GM23338 (cell line): ENCODE data around the gene RRP9. TPM values are rescaled to one million over a fixed set of nuclear protein-coding genes. Genes with fewer than 3 reads are reported as not detected.

ENCODE experiments used
- ATAC-seq: fragments of 200-7000 bp; cut with Tn5 transposase; 3 replicates; pipeline ENCODE4 v1.9.1; 2020
- DNase-seq: peaks from one replicate; pipeline ENCODE4 v3.0.0-alpha.2; 2015; ENCODE audit warnings: low spot score
- H2AFZ ChIP-seq: fragments of 200-600 bp; sonication (generic); 2 replicates; pipeline ENCODE4 v1.8.0; 2016; ENCODE audit warnings: antibody characterized with exemption, mild to moderate bottlenecking, moderate library complexity
- H3F3A ChIP-seq: fragments of 200-600 bp; sonication (generic); replicated peaks from 2 replicates; pipeline ENCODE4 v1.8.0; 2017; ENCODE audit warnings: antibody characterized with exemption, mixed run types, low read depth
- H3K27ac ChIP-seq: fragments of 200-600 bp; sonication (generic); 2 replicates; pipeline ENCODE4 v1.6.1; 2016; ENCODE audit warnings: low read depth
- H3K27me3 ChIP-seq: fragments of 200-600 bp; sonication (generic); 2 replicates; pipeline ENCODE4 v1.8.0; 2016; ENCODE audit warnings: mild to moderate bottlenecking, mixed run types, moderate library complexity; ENCODE audit not compliant: insufficient read depth
- H3K36me3 ChIP-seq: fragments of 200-600 bp; sonication (generic); 2 replicates; pipeline ENCODE4 v1.8.0; 2016; ENCODE audit warnings: mild to moderate bottlenecking; ENCODE audit not compliant: insufficient read depth
- H3K4me1 ChIP-seq: fragments of 200-600 bp; sonication (generic); 2 replicates; pipeline ENCODE4 v1.8.0; 2016; ENCODE audit warnings: mild to moderate bottlenecking, moderate library complexity; ENCODE audit not compliant: insufficient read depth
- H3K4me2 ChIP-seq: fragments of 200-600 bp; sonication (generic); 2 replicates; pipeline ENCODE4 v1.7.1; 2017; ENCODE audit warnings: mixed run types
- H3K4me3 ChIP-seq: fragments of 200-600 bp; sonication (generic); 2 replicates; pipeline ENCODE4 v1.6.1; 2016; ENCODE audit warnings: mixed run types
- H3K79me2 ChIP-seq: fragments of 200-600 bp; sonication (generic); replicated peaks from 2 replicates; pipeline ENCODE4 v1.8.0; 2017; ENCODE audit warnings: mild to moderate bottlenecking; ENCODE audit not compliant: insufficient read depth
- H3K9me2 ChIP-seq: fragments of 200-600 bp; sonication (generic); 2 replicates; pipeline ENCODE4 v1.8.0; 2017; ENCODE audit not compliant: insufficient read depth
- H4K20me1 ChIP-seq: fragments of 200-600 bp; sonication (generic); replicated peaks from 2 replicates; pipeline ENCODE4 v1.8.0; 2017; ENCODE audit warnings: mild to moderate bottlenecking; ENCODE audit not compliant: insufficient read depth
- H3K27ac Mint-ChIP-seq: 2 replicates; pipeline ENCODE4 v1.8.0; 2020; ENCODE audit warnings: inconsistent platforms, mild to moderate bottlenecking, moderate library complexity, mixed read lengths
- H3K27me3 Mint-ChIP-seq: 3 replicates; pipeline ENCODE4 v1.8.0; 2022; ENCODE audit warnings: low read depth, mild to moderate bottlenecking, moderate library complexity, mixed read lengths, inconsistent platforms; ENCODE audit not compliant: insufficient read depth, poor library complexity
- H3K36me3 Mint-ChIP-seq: 3 replicates; pipeline ENCODE4 v1.8.0; 2021; ENCODE audit warnings: low read depth, mild to moderate bottlenecking, inconsistent platforms, moderate library complexity, mixed read lengths
- H3K4me1 Mint-ChIP-seq: 3 replicates; pipeline ENCODE4 v1.8.0; 2020; ENCODE audit warnings: mild to moderate bottlenecking, inconsistent platforms, mixed read lengths
- H3K4me3 Mint-ChIP-seq: 3 replicates; pipeline ENCODE4 v1.8.0; 2021; ENCODE audit warnings: moderate library complexity, mild to moderate bottlenecking, inconsistent platforms, mixed read lengths
- H3K9me3 Mint-ChIP-seq: 3 replicates; pipeline ENCODE4 v1.8.0; 2020; ENCODE audit warnings: moderate library complexity, mild to moderate bottlenecking, inconsistent platforms, mixed read lengths
- CREB1 ChIP-seq: fragments of 250-450 bp; sonication (Bioruptor Pico); IDR thresholded peaks from 2 replicates; pipeline ENCODE4 v1.5.0; 2020; ENCODE audit warnings: low read depth, mild to moderate bottlenecking, moderate library complexity
- CTCF ChIP-seq, 2 experiments: fragments of 200-600 bp in 1 of 2; sonication (generic) in 1 of 2; conservative IDR thresholded peaks; 2 replicates each; pipeline versions ENCODE4 v1.5.1 to v1.6.1; 2016 to 2017; ENCODE audit warnings: antibody characterized with exemption in 2 of 2, low read depth in 2 of 2, mild to moderate bottlenecking in 2 of 2, moderate library complexity in 1 of 2
- EZH2 ChIP-seq: fragments of 200-600 bp; sonication (generic); IDR thresholded peaks from one replicate; pipeline ENCODE4 v1.8.0; 2017; ENCODE audit warnings: antibody characterized with exemption, mild to moderate bottlenecking, low read depth; ENCODE audit not compliant: unreplicated experiment
- EZH2phosphoT487 ChIP-seq: fragments of 200-600 bp; sonication (generic); IDR thresholded peaks from one replicate; pipeline ENCODE4 v1.8.1; 2018; ENCODE audit warnings: antibody characterized with exemption; ENCODE audit not compliant: unreplicated experiment
- JUNB ChIP-seq: IDR thresholded peaks from one replicate; pipeline ENCODE4 v1.6.1; 2016; ENCODE audit warnings: antibody characterized with exemption; ENCODE audit not compliant: unreplicated experiment
- NANOG ChIP-seq: IDR thresholded peaks from 2 replicates; pipeline ENCODE4 v1.6.1; 2016; ENCODE audit warnings: antibody characterized with exemption, borderline replicate concordance
- POLR2AphosphoS5 ChIP-seq: IDR thresholded peaks from 2 replicates; pipeline ENCODE4 v1.6.1; 2016; ENCODE audit warnings: antibody characterized with exemption, low read depth
- STAT1 ChIP-seq: IDR thresholded peaks from one replicate; pipeline ENCODE4 v1.6.1; 2016; ENCODE audit warnings: antibody characterized with exemption; ENCODE audit not compliant: unreplicated experiment
- ZNF114 ChIP-seq: fragments of 250-450 bp; sonication (Bioruptor Pico); IDR thresholded peaks from 2 replicates; pipeline ENCODE4 v1.5.0; 2020; ENCODE audit warnings: mild to moderate bottlenecking, moderate library complexity
- ZNF331 ChIP-seq: fragments of 250-450 bp; sonication (Bioruptor Pico); IDR thresholded peaks from 2 replicates; pipeline ENCODE4 v1.5.0; 2020; ENCODE audit warnings: low read depth, mild to moderate bottlenecking, moderate library complexity
- ZNF462 ChIP-seq: fragments of 250-450 bp; sonication (Bioruptor Pico); IDR thresholded peaks from 2 replicates; pipeline ENCODE4 v1.5.0; 2020; ENCODE audit warnings: mild to moderate bottlenecking, moderate library complexity
- polyA plus RNA-seq: library from polyadenylated mRNA; unstranded; fragments of >200 nt; fragmentation: Nextera tagmentation; extraction: Ambion mirVana; gene quantifications from 2 replicates; pipeline ENCODE4 v1.2.1, GENCODE V29; 2016
- total RNA-seq: library from RNA; depleted of rRNA; stranded (reverse); fragments of >200 nt; shearing (Covaris generic); gene quantifications from 2 replicates; pipeline ENCODE4 v1.2.3, GENCODE V29; 2014
- TF ChIP-seq, protein P1 (sequence below): IDR thresholded peaks from 2 replicates; pipeline ENCODE4 v1.6.1; 2016; ENCODE audit warnings: antibody characterized with exemption
- TF ChIP-seq, protein P2 (sequence below): IDR thresholded peaks from one replicate; pipeline ENCODE4 v1.6.1; 2018; ENCODE audit warnings: antibody characterized with exemption; ENCODE audit not compliant: unreplicated experiment

Gene RRP9
- total and polyA plus RNA-seq, 2 experiments from 2014 or later: 62.4 to 68.1 TPM

- no peak overlapping the region for H3K27ac Mint-ChIP-seq
- peaks cover 29% of the 10 kb centered on the region for H3K27me3 ChIP-seq
Observed at GRCh38 chr3:51949121-51949520, 7.4 kb upstream of the RRP9 start.

More at GRCh38 chr3:51949121-51949520, 7.4 kb upstream of the RRP9 start:
- Mint-ChIP-seq H3K36me3 (0 out of 3 replicates have a peak, but pooled peaks cover 2% of the 10 kb centered on the region), H3K9me3 (no peaks in the 10 kb centered on the region), H3K4me1 (peaks cover 2% of the 10 kb centered on the region; the same call in 2 of the 3 replicates), H3K27me3 (peaks cover 26% of the 10 kb centered on the region), H3K4me3 (no peak overlapping the region; the same call in 2 of the 3 replicates)
- H3K27ac ChIP-seq: no peak overlapping the region
- H3K4me1 ChIP-seq: no peaks in the 10 kb centered on the region
- no peaks in the 10 kb centered on the region for H3K36me3 ChIP-seq
- no peaks in the 10 kb centered on the region for H4K20me1 ChIP-seq
- no peaks in the 10 kb centered on the region for H3K79me2 ChIP-seq
- ATAC-seq (no peak), DNase-seq (no peak)
- no peak overlapping the region for H3K4me3 ChIP-seq
- TF ChIP-seq, protein P1, sequence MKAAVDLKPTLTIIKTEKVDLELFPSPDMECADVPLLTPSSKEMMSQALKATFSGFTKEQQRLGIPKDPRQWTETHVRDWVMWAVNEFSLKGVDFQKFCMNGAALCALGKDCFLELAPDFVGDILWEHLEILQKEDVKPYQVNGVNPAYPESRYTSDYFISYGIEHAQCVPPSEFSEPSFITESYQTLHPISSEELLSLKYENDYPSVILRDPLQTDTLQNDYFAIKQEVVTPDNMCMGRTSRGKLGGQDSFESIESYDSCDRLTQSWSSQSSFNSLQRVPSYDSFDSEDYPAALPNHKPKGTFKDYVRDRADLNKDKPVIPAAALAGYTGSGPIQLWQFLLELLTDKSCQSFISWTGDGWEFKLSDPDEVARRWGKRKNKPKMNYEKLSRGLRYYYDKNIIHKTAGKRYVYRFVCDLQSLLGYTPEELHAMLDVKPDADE: no peak
- TF ChIP-seq ZNF114 (no peak), STAT1 (no peak), JUNB (no peak), CREB1 (no peak), ZNF462 (CRISPR knock-in tag) (no peak), EZH2 (no peak), NANOG (no peak), ZNF331 (CRISPR knock-in tag) (no peak), EZH2phosphoT487 (no peak), POLR2AphosphoS5 (no peak), CTCF (conservative IDR thresholded peaks at IDR 0.05; ENCODE audit: low read depth in 2 of 2) (no peak)
- TF ChIP-seq, protein P2, sequence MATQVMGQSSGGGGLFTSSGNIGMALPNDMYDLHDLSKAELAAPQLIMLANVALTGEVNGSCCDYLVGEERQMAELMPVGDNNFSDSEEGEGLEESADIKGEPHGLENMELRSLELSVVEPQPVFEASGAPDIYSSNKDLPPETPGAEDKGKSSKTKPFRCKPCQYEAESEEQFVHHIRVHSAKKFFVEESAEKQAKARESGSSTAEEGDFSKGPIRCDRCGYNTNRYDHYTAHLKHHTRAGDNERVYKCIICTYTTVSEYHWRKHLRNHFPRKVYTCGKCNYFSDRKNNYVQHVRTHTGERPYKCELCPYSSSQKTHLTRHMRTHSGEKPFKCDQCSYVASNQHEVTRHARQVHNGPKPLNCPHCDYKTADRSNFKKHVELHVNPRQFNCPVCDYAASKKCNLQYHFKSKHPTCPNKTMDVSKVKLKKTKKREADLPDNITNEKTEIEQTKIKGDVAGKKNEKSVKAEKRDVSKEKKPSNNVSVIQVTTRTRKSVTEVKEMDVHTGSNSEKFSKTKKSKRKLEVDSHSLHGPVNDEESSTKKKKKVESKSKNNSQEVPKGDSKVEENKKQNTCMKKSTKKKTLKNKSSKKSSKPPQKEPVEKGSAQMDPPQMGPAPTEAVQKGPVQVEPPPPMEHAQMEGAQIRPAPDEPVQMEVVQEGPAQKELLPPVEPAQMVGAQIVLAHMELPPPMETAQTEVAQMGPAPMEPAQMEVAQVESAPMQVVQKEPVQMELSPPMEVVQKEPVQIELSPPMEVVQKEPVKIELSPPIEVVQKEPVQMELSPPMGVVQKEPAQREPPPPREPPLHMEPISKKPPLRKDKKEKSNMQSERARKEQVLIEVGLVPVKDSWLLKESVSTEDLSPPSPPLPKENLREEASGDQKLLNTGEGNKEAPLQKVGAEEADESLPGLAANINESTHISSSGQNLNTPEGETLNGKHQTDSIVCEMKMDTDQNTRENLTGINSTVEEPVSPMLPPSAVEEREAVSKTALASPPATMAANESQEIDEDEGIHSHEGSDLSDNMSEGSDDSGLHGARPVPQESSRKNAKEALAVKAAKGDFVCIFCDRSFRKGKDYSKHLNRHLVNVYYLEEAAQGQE: no peak
- no peaks in the 10 kb centered on the region for H3F3A ChIP-seq
- H3K9me2 ChIP-seq: no peaks in the 10 kb centered on the region
- H3K4me2 ChIP-seq: no peak overlapping the region
- H2AFZ ChIP-seq: no peak overlapping the region
